Measurements from ENCODE around the gene DOCK9.

DNA sequence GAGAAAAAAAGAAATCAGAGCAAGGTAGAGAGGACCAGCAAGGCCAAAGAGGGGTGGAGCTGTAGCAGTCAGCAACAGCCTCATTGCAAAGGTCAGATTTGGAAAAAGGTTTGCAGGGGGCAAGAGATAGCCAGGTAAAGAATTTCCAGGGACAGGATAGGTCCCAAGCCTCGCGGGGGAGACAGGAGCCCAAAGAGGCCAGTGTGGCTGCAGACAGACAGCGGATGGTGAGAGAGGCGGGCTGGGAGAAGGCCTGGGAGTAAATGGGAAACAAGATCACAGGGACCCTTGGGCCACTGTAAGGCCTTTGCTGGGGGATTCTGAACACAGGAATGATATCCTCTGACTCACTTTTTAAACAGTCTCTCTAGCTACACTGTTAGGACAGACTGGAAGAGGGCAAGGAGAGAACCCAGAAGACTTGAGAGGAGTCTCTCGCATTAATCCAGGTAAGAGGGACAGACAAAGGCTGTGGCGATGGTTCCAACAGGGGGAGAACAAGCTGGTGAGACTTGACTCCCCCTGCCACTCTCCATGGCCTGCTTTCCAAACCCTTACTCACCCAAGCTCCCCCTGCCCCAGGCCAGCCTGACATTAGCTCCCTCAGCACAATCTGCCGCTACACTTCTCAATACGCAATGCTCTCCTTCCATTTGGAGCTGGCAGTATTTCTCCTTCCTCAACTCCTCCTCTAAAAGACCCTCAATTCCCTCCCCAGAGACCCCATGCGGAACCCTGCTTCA lies 31.8 kb downstream of the DOCK9 start:
- TF ChIP-seq CTCF (IDR thresholded peaks at IDR 0.05) (no peak), REST (IDR thresholded peaks at IDR 0.05; ENCODE audit: low read depth, low read length) (no peak), TAF1 (IDR thresholded peaks at IDR 0.05; ENCODE audit: borderline replicate concordance, low read depth, low read length) (no peak), POLR2AphosphoS5 (IDR thresholded peaks at IDR 0.05; ENCODE audit: low read depth, low read length) (no peak), MEF2A (IDR thresholded peaks at IDR 0.05; ENCODE audit: borderline replicate concordance, low read depth) (no peak), EZH2phosphoT487 (IDR thresholded peaks at IDR 0.05; ENCODE audit: borderline replicate concordance, low read depth) (no peak), GATA2 (CRISPR knock-in tag; IDR thresholded peaks at IDR 0.05) (no peak), RFX5 (IDR thresholded peaks at IDR 0.05; ENCODE audit: low read length) (no peak), JUND (IDR thresholded peaks at IDR 0.05) (no peak), USF2 (IDR thresholded peaks at IDR 0.05; ENCODE audit: borderline replicate concordance, low read depth, low read length) (no peak), GABPA (IDR thresholded peaks at IDR 0.05; ENCODE audit: low read depth) (no peak), EP300 (IDR thresholded peaks at IDR 0.05; ENCODE audit: borderline replicate concordance in 1 of 2, low read depth in 1 of 2, low read length in 1 of 2) (no peak)
- TF ChIP-seq, protein P1, sequence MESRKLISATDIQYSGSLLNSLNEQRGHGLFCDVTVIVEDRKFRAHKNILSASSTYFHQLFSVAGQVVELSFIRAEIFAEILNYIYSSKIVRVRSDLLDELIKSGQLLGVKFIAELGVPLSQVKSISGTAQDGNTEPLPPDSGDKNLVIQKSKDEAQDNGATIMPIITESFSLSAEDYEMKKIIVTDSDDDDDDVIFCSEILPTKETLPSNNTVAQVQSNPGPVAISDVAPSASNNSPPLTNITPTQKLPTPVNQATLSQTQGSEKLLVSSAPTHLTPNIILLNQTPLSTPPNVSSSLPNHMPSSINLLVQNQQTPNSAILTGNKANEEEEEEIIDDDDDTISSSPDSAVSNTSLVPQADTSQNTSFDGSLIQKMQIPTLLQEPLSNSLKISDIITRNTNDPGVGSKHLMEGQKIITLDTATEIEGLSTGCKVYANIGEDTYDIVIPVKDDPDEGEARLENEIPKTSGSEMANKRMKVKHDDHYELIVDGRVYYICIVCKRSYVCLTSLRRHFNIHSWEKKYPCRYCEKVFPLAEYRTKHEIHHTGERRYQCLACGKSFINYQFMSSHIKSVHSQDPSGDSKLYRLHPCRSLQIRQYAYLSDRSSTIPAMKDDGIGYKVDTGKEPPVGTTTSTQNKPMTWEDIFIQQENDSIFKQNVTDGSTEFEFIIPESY (IDR thresholded peaks at IDR 0.05; ENCODE audit: borderline replicate concordance, low read depth): no peak

Data from SK-N-SH (cell line).